Endothelial cell of umbilical vein (primary cell): ENCODE measurements around the gene ITSN1. TPM values are rescaled to one million over a fixed set of nuclear protein-coding genes. Genes with fewer than 3 reads are reported as not detected.

Experiments
- BruUV-seq: library from RNA; stranded (reverse); fragments of 400-500 nt; replicated peaks from 2 replicates; lab custom pipeline; 2021; lab: Mats Ljungman, UMichigan
- CTCF ChIA-PET: fragments of 300-600, 350-600 bp; sonication (Branson Sonifier 250); formaldehyde crosslinking; loops from one replicate; lab custom pipeline; 2021; ENCODE audit warnings: antibody characterized with exemption, inconsistent platforms; lab: Charles Lee
- POLR2A ChIA-PET: fragments of 300-600, 350-600 bp; sonication (Branson Sonifier 250); formaldehyde crosslinking; loops from one replicate; lab custom pipeline; 2021; ENCODE audit warnings: antibody characterized with exemption, inconsistent platforms; lab: Charles Lee
- DNase-seq: peaks from one replicate; pipeline ENCODE4 v3.0.0-alpha.2; 2011; ENCODE audit warnings: low read depth, low spot score
- FAIRE-seq: peaks from 2 replicates; lab custom pipeline; 2011; peaks lifted over from hg19 to GRCh38; lab: Jason Lieb, UNC
- H2AFZ ChIP-seq: 2 replicates; pipeline ENCODE4 v1.6.0; 2012; ENCODE audit warnings: low read depth, low read length, control low read depth, inconsistent platforms
- H3K27ac ChIP-seq: 2 replicates; pipeline ENCODE4 v1.5.1; 2011; ENCODE audit warnings: low read depth, mild to moderate bottlenecking, control low read depth, low read length, moderate library complexity; ENCODE audit not compliant: insufficient read depth
- H3K27me3 ChIP-seq, 2 experiments: 2 replicates each; pipeline versions ENCODE4 v1.6.0 to v1.6.1; 2011; ENCODE audit warnings: low read length in 2 of 2, mixed read lengths in 1 of 2; ENCODE audit not compliant: control insufficient read depth in 2 of 2, insufficient read depth in 2 of 2
- H3K36me3 ChIP-seq, 2 experiments: 2 replicates in 1 of 2; 3 replicates in 1 of 2; pipeline ENCODE4 v1.5.1; 2011; ENCODE audit warnings: low read length in 2 of 2, mild to moderate bottlenecking in 1 of 2, moderate library complexity in 1 of 2; ENCODE audit not compliant: control insufficient read depth in 2 of 2, insufficient read depth in 2 of 2; ENCODE audit errors: extremely low read depth in 1 of 2
- H3K4me1 ChIP-seq: 3 replicates; pipeline ENCODE4 v1.5.1; 2011; ENCODE audit warnings: mild to moderate bottlenecking, low read length; ENCODE audit not compliant: control insufficient read depth, insufficient read depth; ENCODE audit errors: extremely low read depth
- H3K4me2 ChIP-seq: 2 replicates; pipeline ENCODE4 v1.6.1; 2011; ENCODE audit warnings: low read length, control low read depth, mixed read lengths; ENCODE audit not compliant: insufficient read depth
- H3K4me3 ChIP-seq, 3 experiments: fragments of 200-600 bp in 1 of 3; sonication (generic), shearing (Covaris generic) in 1 of 3; replicated peaks in 1 of 3; 2 replicates each; pipeline ENCODE4 v1.5.1; 2011 to 2016; ENCODE audit warnings: control low read depth in 3 of 3, low read length in 3 of 3, mild to moderate bottlenecking in 2 of 3, inconsistent platforms in 1 of 3, low read depth in 1 of 3, moderate library complexity in 1 of 3; ENCODE audit not compliant: insufficient read depth in 1 of 3
- H3K79me2 ChIP-seq: 2 replicates; pipeline ENCODE4 v1.6.0; 2012; ENCODE audit warnings: low read length, inconsistent platforms; ENCODE audit not compliant: control insufficient read depth, insufficient read depth
- H3K9ac ChIP-seq: replicated peaks from 2 replicates; pipeline ENCODE3; 2011; ENCODE audit warnings: low read length, control low read depth; ENCODE audit not compliant: insufficient read depth; ENCODE audit errors: extremely low read depth
- H3K9me1 ChIP-seq: replicated peaks from 3 replicates; pipeline ENCODE4 v1.6.0; 2011; ENCODE audit warnings: mild to moderate bottlenecking, low read length; ENCODE audit not compliant: control insufficient read depth, insufficient read depth; ENCODE audit errors: extremely low read depth
- H3K9me3 ChIP-seq: replicated peaks from 2 replicates; pipeline ENCODE4 v1.5.1; 2012; ENCODE audit warnings: low read length, inconsistent platforms; ENCODE audit not compliant: control insufficient read depth, insufficient read depth
- H4K20me1 ChIP-seq: replicated peaks from 2 replicates; pipeline ENCODE3; 2011; ENCODE audit warnings: mild to moderate bottlenecking, low read length; ENCODE audit not compliant: control insufficient read depth, insufficient read depth; ENCODE audit errors: extremely low read depth
- CTCF ChIP-seq, 2 donors: IDR thresholded peaks; 1 replicate in 1 of 2; 2 replicates in 1 of 2; pipeline ENCODE4 v1.5.1; 2011; ENCODE audit warnings: low read length in 2 of 2, mild to moderate bottlenecking in 2 of 2, moderate library complexity in 2 of 2, control low read depth in 1 of 2, inconsistent platforms in 1 of 2, low read depth in 1 of 2; ENCODE audit not compliant: insufficient read depth in 1 of 2; ENCODE audit errors: extremely low read depth in 1 of 2
- EZH2 ChIP-seq: IDR thresholded peaks from 2 replicates; pipeline ENCODE4 v1.6.1; 2012; ENCODE audit warnings: borderline replicate concordance, low read depth, mild to moderate bottlenecking, moderate library complexity, low read length, inconsistent platforms; ENCODE audit not compliant: severe bottlenecking
- FOS ChIP-seq: IDR thresholded peaks from 2 replicates; pipeline ENCODE4 v1.6.1; 2011; ENCODE audit warnings: mild to moderate bottlenecking, low read length, moderate library complexity, borderline replicate concordance; ENCODE audit not compliant: insufficient read depth
- GATA2 ChIP-seq: IDR thresholded peaks from 2 replicates; pipeline ENCODE4 v1.7.0; 2011; ENCODE audit warnings: low read depth, mild to moderate bottlenecking, moderate library complexity, mixed read lengths, low read length; ENCODE audit not compliant: insufficient read length, insufficient read depth
- JUN ChIP-seq: IDR thresholded peaks from 2 replicates; pipeline ENCODE4 v1.6.1; 2011; ENCODE audit warnings: borderline replicate concordance, low read depth; ENCODE audit not compliant: insufficient read length, insufficient read depth
- MAX ChIP-seq: IDR thresholded peaks from 2 replicates; pipeline ENCODE4 v1.6.1; 2011; ENCODE audit not compliant: insufficient read depth, insufficient read length
- MYC ChIP-seq: IDR thresholded peaks from one replicate; pipeline ENCODE4 v1.6.1; 2011; ENCODE audit warnings: mild to moderate bottlenecking, low read depth, low read length
- POLR2AphosphoS5 ChIP-seq: IDR thresholded peaks from 2 replicates; pipeline ENCODE4 v1.6.1; 2012; ENCODE audit warnings: low read depth, mild to moderate bottlenecking, control low read depth, low read length, moderate library complexity; ENCODE audit not compliant: insufficient read depth
- dilution Hi-C: fragments of 300-500 bp; cut with MboI; formaldehyde crosslinking; loops from one replicate; pipeline ENCODE4 v1.15.0; 2019; ENCODE audit warnings: low sequenced_read_pairs; ENCODE audit not compliant: extremely low pct_ligation_motif_present
- intact Hi-C: fragments of 100-400 bp; cut with micrococcal nuclease; formaldehyde crosslinking; loops from one replicate; pipeline ENCODE4 v1.10.0; 2022
- polyA plus RNA-seq, 4 experiments: library from polyadenylated mRNA; depleted of rRNA in 3 of 4; stranded (reverse) in 3 of 4; unstranded in 1 of 4; fragments of >200 nt; gene quantifications; 2 replicates each; pipeline versions ENCODE4 v1.2.1 to v1.2.3, GENCODE V29; 2011 to 2012; ENCODE audit warnings: missing spikeins in 1 of 4
- total RNA-seq: library from RNA; stranded (reverse); gene quantifications from 2 replicates; pipeline ENCODE4 v1.2.3, GENCODE V29; 2021

The ITSN1 gene
- total and polyA plus RNA-seq, 2 donors (not counting 3 experiments of a cell fraction or from before 2014, with no cell fraction given): 72.2 to 86.8 TPM

GRCh38 chr21:33828083-33828482, 185.8 kb downstream of the ITSN1 start:
- dilution Hi-C loops: no loop called here
- Histone ChIP-seq H3K4me3 (no peak overlapping the region), H3K27me3 (no peaks in the 10 kb centered on the region), H4K20me1 (no peaks in the 10 kb centered on the region), H2AFZ (no peak overlapping the region), H3K4me2 (no peak overlapping the region), H3K9me3 (no peaks in the 10 kb centered on the region), H3K9ac (no peak overlapping the region), H3K4me1 (no peaks in the 10 kb centered on the region), H3K36me3 (peaks cover 14 to 18% of the 10 kb centered on the region in 2 experiments), H3K27ac (no peak overlapping the region), H3K9me1 (no peaks in the 10 kb centered on the region), H3K79me2 (no peaks in the 10 kb centered on the region)
- DNase-seq (no peak), FAIRE-seq (no peak)
- TF ChIP-seq MYC (no peak), MAX (no peak), JUN (no peak), CTCF (IDR thresholded peaks at IDR 0.05; ENCODE audit: extremely low read depth in 1 of 2, insufficient read depth in 1 of 2, low read depth in 1 of 2, low read length in 2 of 2) (no peak), FOS (no peak), POLR2AphosphoS5 (no peak)
- intact Hi-C loops: no loop called here
- CTCF ChIA-PET: no interaction called here
- BruUV-seq: no TSS peak
- POLR2A ChIA-PET: no interaction called here

GRCh38 chr21:33828577-33828976, 186.3 kb downstream of the ITSN1 start:
- CTCF ChIA-PET: no interaction called here
- POLR2A ChIA-PET: no interaction called here
- H3K9ac ChIP-seq: no peak overlapping the region
- H3K36me3 ChIP-seq: peaks cover 12 to 16% of the 10 kb centered on the region in 2 experiments
- H3K4me2 ChIP-seq: no peak overlapping the region
- FAIRE-seq (no peak), DNase-seq (no peak)
- BruUV-seq: no TSS peak
- H2AFZ ChIP-seq: no peak overlapping the region
- dilution Hi-C loops (no loop called here), intact Hi-C loops (no loop called here)
- H3K9me1 ChIP-seq: no peaks in the 10 kb centered on the region
- H4K20me1 ChIP-seq: no peaks in the 10 kb centered on the region
- H3K4me1 ChIP-seq: no peaks in the 10 kb centered on the region
- H3K4me3 ChIP-seq: no peak overlapping the region
- H3K9me3 ChIP-seq: no peaks in the 10 kb centered on the region
- no peaks in the 10 kb centered on the region for H3K79me2 ChIP-seq
- no peak overlapping the region for H3K27ac ChIP-seq
- TF ChIP-seq MAX (no peak), FOS (no peak), POLR2AphosphoS5 (no peak), EZH2 (no peak), CTCF (IDR thresholded peaks at IDR 0.05; ENCODE audit: extremely low read depth in 1 of 2, insufficient read depth in 1 of 2, low read depth in 1 of 2, low read length in 2 of 2) (no peak), GATA2 (no peak)
- H3K27me3 ChIP-seq: no peaks in the 10 kb centered on the region
